Sigmoid colon (tissue), 7 donors: ENCODE measurements around the gene MGAT5. TPM values are rescaled to one million over a fixed set of nuclear protein-coding genes. Genes with fewer than 3 reads are reported as not detected.

Source experiments
- DNase-seq: peaks from one replicate; pipeline ENCODE4 v3.0.0-alpha.2; 2019
- H3K27ac ChIP-seq, 4 donors: fragments of 200-600 bp; sonication (generic); one replicate each; pipeline ENCODE4 v1.5.1; 2016 to 2019; ENCODE audit warnings: mild to moderate bottlenecking in 1 of 4
- H3K27me3 ChIP-seq, 3 donors: fragments of 200-600 bp; sonication (generic); one replicate each; pipeline ENCODE4 v1.5.1; 2019; ENCODE audit warnings: mild to moderate bottlenecking in 1 of 3
- H3K36me3 ChIP-seq, 4 donors: fragments of 200-600 bp; sonication (generic); one replicate each; pipeline ENCODE4 v1.5.1; 2016 to 2019
- H3K4me1 ChIP-seq, 4 donors: fragments of 200-600 bp; sonication (generic); one replicate each; pipeline ENCODE4 v1.5.1; 2017 to 2019
- H3K4me3 ChIP-seq, 4 donors: fragments of 200-600 bp; sonication (generic); one replicate each; pipeline ENCODE4 v1.5.1; 2017 to 2019; ENCODE audit warnings: mild to moderate bottlenecking in 2 of 4, moderate library complexity in 1 of 4
- H3K9me3 ChIP-seq, 4 donors: fragments of 200-600 bp in 3 of 4; sonication (generic) in 3 of 4; one replicate each; pipeline versions ENCODE4 v1.5.1 to v1.6.1; 2013 to 2019
- CTCF ChIP-seq, 4 experiments: fragments of 450-650 bp in 3 of 4; fragments of 200-600 bp in 1 of 4; IDR thresholded peaks; one replicate each; pipeline ENCODE4 v1.5.1; 2016 to 2019; ENCODE audit warnings: antibody characterized with exemption in 4 of 4, mild to moderate bottlenecking in 3 of 4, moderate library complexity in 2 of 4
- EP300 ChIP-seq, 4 donors: sonication (generic); formaldehyde crosslinking; IDR thresholded peaks; one replicate each; pipeline ENCODE4 v1.6.1; 2017; ENCODE audit warnings: antibody characterized with exemption in 4 of 4
- POLR2A ChIP-seq, 2 donors: fragments of 450-650 bp; IDR thresholded peaks; one replicate each; pipeline ENCODE4 v1.6.1; 2016; ENCODE audit warnings: antibody characterized with exemption in 2 of 2, mild to moderate bottlenecking in 2 of 2, moderate library complexity in 2 of 2
- POLR2AphosphoS5 ChIP-seq, 4 donors: sonication (generic); formaldehyde crosslinking; IDR thresholded peaks; one replicate each; pipeline ENCODE4 v1.6.1; 2017; ENCODE audit warnings: antibody characterized with exemption in 4 of 4
- WGBS, 2 donors: extraction: QIAGEN DNeasy Blood & Tissue Kit; methylation state at CpG; one replicate each; pipeline ENCODE4 v1.1.7; 2013; 5-methylcytosine and 5-hydroxymethylcytosine counted together
- intact Hi-C: fragments of 100-400 bp; cut with DNase I; formaldehyde crosslinking; loops from one replicate; pipeline ENCODE4 v1.15.1; 2023
- polyA plus RNA-seq, 3 donors: library from polyadenylated mRNA; stranded (reverse); fragments of 200-250 nt; gene quantifications; one replicate each; pipeline ENCODE4 v1.2.3, GENCODE V29; 2013
- total RNA-seq, 4 donors: library from RNA; depleted of rRNA; stranded (reverse); fragments of >200 nt; gene quantifications; one replicate each; pipeline ENCODE4 v1.1.0, GENCODE V29; 2016
- donor health status: healthy with polysubstance abuse.
- donor health status: Bipolar disorder and iron deficiency.
- donor health status: healthy.

The MGAT5 gene
- total and polyA plus RNA-seq, 7 donors, result 3.0 to 42.4 (median 30.3) TPM

GRCh38 chr2:134308474-134309385 is 54.9 kb downstream of the MGAT5 start:
- no peak overlapping the region for H3K4me3 ChIP-seq
- 84 to 89% methylated on average over 3 of the region's 3 CpGs for WGBS, 2 donors
- no peak for DNase-seq
- H3K9me3 ChIP-seq, result no peaks in the 10 kb centered on the region
- intact Hi-C loops, result no loop called here
- no peaks in the 10 kb centered on the region for H3K36me3 ChIP-seq
- no peaks in the 10 kb centered on the region for H3K27me3 ChIP-seq
- TF ChIP-seq CTCF (IDR thresholded peaks at IDR 0.05) (no peak), EP300 (IDR thresholded peaks at IDR 0.05) (no peak), POLR2AphosphoS5 (IDR thresholded peaks at IDR 0.05) (no peak), POLR2A (IDR thresholded peaks at IDR 0.05) (no peak)
- no peak overlapping the region for H3K27ac ChIP-seq
- no peaks in the 10 kb centered on the region for H3K4me1 ChIP-seq

- Histone ChIP-seq H3K4me3 (no peak overlapping the region), H3K27ac (no peak overlapping the region), H3K4me1 (peaks cover 0 to 9% (median 0%) of the 10 kb centered on the region in 4 donors), H3K27me3 (no peaks in the 10 kb centered on the region), H3K9me3 (no peaks in the 10 kb centered on the region), H3K36me3 (no peaks in the 10 kb centered on the region)
- DNase-seq, result no peak
- intact Hi-C loops, result no loop called here
- TF ChIP-seq CTCF (IDR thresholded peaks at IDR 0.05) (no peak), POLR2A (IDR thresholded peaks at IDR 0.05) (no peak), POLR2AphosphoS5 (IDR thresholded peaks at IDR 0.05) (no peak), EP300 (IDR thresholded peaks at IDR 0.05) (no peak)
- WGBS, 2 donors, result 86 to 89% methylated on average over 3 of the region's 3 CpGs
These were observed 56.5 kb downstream of the MGAT5 start for GRCh38 chr2:134310107-134311079.

- 75 to 83% methylated on average over 8 of the region's 8 CpGs for WGBS, 2 donors
- H3K4me3 ChIP-seq, result no peak overlapping the region
- TF ChIP-seq POLR2A (IDR thresholded peaks at IDR 0.05), result no peak
- DNase-seq, result no peak
- H3K9me3 ChIP-seq, result no peaks in the 10 kb centered on the region
- H3K27me3 ChIP-seq, result no peaks in the 10 kb centered on the region
- H3K27ac ChIP-seq, result no peak overlapping the region
- intact Hi-C loops, result no loop called here
- peaks cover 0 to under 1% (median 0%) of the 10 kb centered on the region in 4 donors for H3K36me3 ChIP-seq
- peaks cover 0 to 9% (median 0%) of the 10 kb centered on the region in 4 donors for H3K4me1 ChIP-seq
These were observed 58.6 kb downstream of the MGAT5 start for GRCh38 chr2:134312482-134312881.

GRCh38 chr2:134314202-134314601 is 60.3 kb downstream of the MGAT5 start:
- no peaks in the 10 kb centered on the region for H3K27me3 ChIP-seq
- no peak overlapping the region for H3K27ac ChIP-seq
- H3K9me3 ChIP-seq, result no peaks in the 10 kb centered on the region
- 68 to 78% methylated on average over 4 of the region's 4 CpGs for WGBS, 2 donors
- H3K4me3 ChIP-seq, result no peak overlapping the region
- H3K36me3 ChIP-seq, result peaks cover 0 to 16% (median 1%) of the 10 kb centered on the region in 4 donors
- DNase-seq, result no peak
- no peak for TF ChIP-seq POLR2AphosphoS5 (IDR thresholded peaks at IDR 0.05)
- no peak for TF ChIP-seq EP300 (IDR thresholded peaks at IDR 0.05)
- TF ChIP-seq CTCF (IDR thresholded peaks at IDR 0.05), result no peak
- TF ChIP-seq POLR2A (IDR thresholded peaks at IDR 0.05), result no peak
- H3K4me1 ChIP-seq, result peaks cover 0 to 9% (median 0%) of the 10 kb centered on the region in 4 donors
- intact Hi-C loops, result no loop called here
